Keratinocyte (primary cell): ENCODE measurements around the gene PARM1. TPM values are rescaled to one million over a fixed set of nuclear protein-coding genes. Genes with fewer than 3 reads are reported as not detected.

Source experiments
- DNase-seq: peaks from one replicate; pipeline ENCODE4 v3.0.0-alpha.2; 2011; ENCODE audit warnings: low read depth, missing footprints, low spot score
- FAIRE-seq: peaks from 2 replicates; lab custom pipeline; 2011; peaks lifted over from hg19 to GRCh38; lab: Jason Lieb, UNC
- H2AFZ ChIP-seq: 2 replicates; pipeline ENCODE4 v1.6.0; 2012; ENCODE audit warnings: low read length, control low read depth, inconsistent platforms; ENCODE audit not compliant: control insufficient read depth
- H3K27ac ChIP-seq: 2 replicates; pipeline ENCODE4 v1.5.1; 2011; ENCODE audit warnings: low read length; ENCODE audit not compliant: control insufficient read depth, insufficient read depth
- H3K27me3 ChIP-seq: 3 replicates; pipeline ENCODE4 v1.6.0; 2011; ENCODE audit warnings: low read length; ENCODE audit not compliant: control insufficient read depth, insufficient read depth; ENCODE audit errors: extremely low read depth
- H3K36me3 ChIP-seq, 2 experiments: 2 replicates in 1 of 2; 3 replicates in 1 of 2; pipeline ENCODE4 v1.5.1; 2011; ENCODE audit warnings: low read length in 2 of 2, mild to moderate bottlenecking in 1 of 2; ENCODE audit not compliant: control insufficient read depth in 2 of 2, insufficient read depth in 2 of 2; ENCODE audit errors: extremely low read depth in 1 of 2
- H3K4me1 ChIP-seq: 3 replicates; pipeline ENCODE4 v1.5.1; 2011; ENCODE audit warnings: low read length; ENCODE audit not compliant: control insufficient read depth, insufficient read depth; ENCODE audit errors: extremely low read depth
- H3K4me2 ChIP-seq: 3 replicates; pipeline ENCODE4 v1.6.0; 2011; ENCODE audit warnings: low read depth, low read length; ENCODE audit not compliant: control insufficient read depth, insufficient read depth; ENCODE audit errors: extremely low read depth
- H3K4me3 ChIP-seq, 3 experiments: fragments of 200-600 bp in 1 of 3; sonication (generic) in 1 of 3; 2 replicates in 2 of 3; 3 replicates in 1 of 3; pipeline ENCODE4 v1.5.1; 2011 to 2016; ENCODE audit warnings: low read length in 3 of 3, mild to moderate bottlenecking in 3 of 3, control low read depth in 2 of 3, inconsistent platforms in 1 of 3, low read depth in 1 of 3, mixed read lengths in 1 of 3, mixed run types in 1 of 3, moderate library complexity in 1 of 3; ENCODE audit not compliant: control insufficient read depth in 2 of 3, insufficient read depth in 2 of 3; ENCODE audit errors: extremely low read depth in 1 of 3
- H3K79me2 ChIP-seq: 2 replicates; pipeline ENCODE4 v1.6.0; 2012; ENCODE audit warnings: low read length; ENCODE audit not compliant: control insufficient read depth, insufficient read depth
- H3K9ac ChIP-seq: 3 replicates; pipeline ENCODE4 v1.6.0; 2011; ENCODE audit warnings: low read length; ENCODE audit not compliant: control insufficient read depth, insufficient read depth; ENCODE audit errors: extremely low read depth
- H3K9me1 ChIP-seq: 3 replicates; pipeline ENCODE4 v1.6.0; 2011; ENCODE audit warnings: low read length; ENCODE audit not compliant: control insufficient read depth, insufficient read depth; ENCODE audit errors: extremely low read depth
- H3K9me3 ChIP-seq: 2 replicates; pipeline ENCODE4 v1.5.1; 2012; ENCODE audit warnings: low read depth, low read length; ENCODE audit not compliant: control insufficient read depth
- H4K20me1 ChIP-seq: 3 replicates; pipeline ENCODE4 v1.6.0; 2011; ENCODE audit warnings: low read length; ENCODE audit not compliant: control insufficient read depth, insufficient read depth; ENCODE audit errors: extremely low read depth
- EZH2 ChIP-seq: IDR thresholded peaks from one replicate; pipeline ENCODE4 v1.6.1; 2012; ENCODE audit warnings: inconsistent platforms, mild to moderate bottlenecking, low read length, moderate library complexity
- dilution Hi-C: fragments of 300-500 bp; cut with MboI; formaldehyde crosslinking; loops from one replicate; pipeline ENCODE4 v1.7.0; 2020; ENCODE audit warnings: low sequenced_read_pairs; ENCODE audit not compliant: extremely low pct_ligation_motif_present
- polyA minus RNA-seq, 3 experiments: library from RNA; depleted of rRNA, polyadenylated mRNA; stranded (reverse); fragments of >200 nt; gene quantifications; 1 replicate in 1 of 3; 2 replicates in 1 of 3; 3 replicates in 1 of 3; pipeline ENCODE4 v1.2.3, GENCODE V29; 2011
- polyA plus RNA-seq, 5 experiments: library from polyadenylated mRNA; depleted of rRNA in 3 of 5; stranded (reverse) in 3 of 5; stranded (forward) in 1 of 5; unstranded in 1 of 5; fragments of >200 nt; gene quantifications; 1 replicate in 1 of 5; 2 replicates in 3 of 5; 3 replicates in 1 of 5; pipeline versions ENCODE4 v1.2.1 to v1.2.3, GENCODE V29; 2011 to 2012; ENCODE audit warnings: missing spikeins in 2 of 5, low read depth in 1 of 5, low replicate concordance in 1 of 5
- TF ChIP-seq, protein P1 (sequence below), 3 experiments: IDR thresholded peaks in 1 of 3; conservative IDR thresholded peaks in 1 of 3; optimal IDR thresholded peaks in 1 of 3; 2 replicates in 2 of 3; 3 replicates in 1 of 3; pipeline versions ENCODE3 to v1.5.1; 2011; ENCODE audit warnings: low read length in 3 of 3, mild to moderate bottlenecking in 3 of 3, moderate library complexity in 2 of 3, control low read depth in 1 of 3, inconsistent platforms in 1 of 3; ENCODE audit not compliant: insufficient read depth in 2 of 3; ENCODE audit errors: extremely low read depth in 1 of 3

The PARM1 gene, protein sequence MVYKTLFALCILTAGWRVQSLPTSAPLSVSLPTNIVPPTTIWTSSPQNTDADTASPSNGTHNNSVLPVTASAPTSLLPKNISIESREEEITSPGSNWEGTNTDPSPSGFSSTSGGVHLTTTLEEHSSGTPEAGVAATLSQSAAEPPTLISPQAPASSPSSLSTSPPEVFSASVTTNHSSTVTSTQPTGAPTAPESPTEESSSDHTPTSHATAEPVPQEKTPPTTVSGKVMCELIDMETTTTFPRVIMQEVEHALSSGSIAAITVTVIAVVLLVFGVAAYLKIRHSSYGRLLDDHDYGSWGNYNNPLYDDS
- 0.02 to 0.08 TPM (median 0.05 TPM) in 3 replicates for polyA plus RNA-seq
- polyA plus RNA-seq (2011; ENCODE audit: low read depth), result 0.14 TPM
- 0.05 and 0.07 TPM in 2 replicates for polyA plus RNA-seq (2011; cell fraction: cytosol; rRNA removed)
- polyA plus RNA-seq (2011; cell fraction: nucleus; rRNA removed), result 0.19 and 0.24 TPM in 2 replicates
- polyA plus RNA-seq (2012; ENCODE audit: low replicate concordance), result 0.06 and 0.07 TPM in 2 replicates
- 0.10 to 0.20 TPM in 2 of 3 replicates, not detected in the other for polyA minus RNA-seq
- polyA minus RNA-seq (2011; cell fraction: cytosol; rRNA and poly(A)+ RNA removed), result not detected
- 0.11 and 0.16 TPM in 2 replicates for polyA minus RNA-seq (2011; cell fraction: nucleus; rRNA and poly(A)+ RNA removed)

DNA sequence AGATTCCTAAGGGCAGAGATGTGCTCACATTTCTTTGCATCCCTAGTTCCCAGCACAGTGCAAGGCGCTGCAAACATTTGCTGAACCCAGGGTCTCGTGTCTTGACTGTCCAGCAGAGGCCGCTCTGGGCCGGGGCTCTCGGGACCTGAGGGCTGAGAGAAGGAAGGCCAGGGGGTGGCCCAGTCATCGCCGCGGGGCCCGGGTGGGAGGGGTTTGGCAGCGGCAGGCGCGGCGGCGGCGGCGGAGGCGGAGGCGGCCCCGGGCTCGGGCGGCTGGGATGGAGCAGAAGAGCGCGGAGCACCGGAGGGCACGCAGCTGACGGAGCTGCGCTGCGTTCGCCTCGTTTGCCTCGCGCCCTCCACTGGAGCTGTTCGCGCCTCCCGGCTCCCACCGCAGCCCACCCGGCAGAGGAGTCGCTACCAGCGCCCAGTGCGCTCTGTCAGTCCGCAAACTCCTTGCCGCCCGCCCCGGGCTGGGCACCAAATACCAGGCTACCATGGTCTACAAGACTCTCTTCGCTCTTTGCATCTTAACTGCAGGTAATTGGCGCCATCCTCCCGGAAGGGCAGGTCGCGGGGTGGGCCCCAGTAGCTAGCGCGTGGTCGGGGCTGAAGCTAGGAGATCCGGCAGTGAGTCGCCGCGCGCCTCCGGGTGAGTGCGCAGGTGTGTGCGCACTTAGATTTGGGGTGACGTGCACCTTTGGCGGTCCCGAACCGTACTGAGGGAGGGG, at the start of gene PARM1:
Gene PARM1 (plus strand): TSS at position 285 of the 730 bp plus-strand sequence. CDS start 212 bp downstream, at position 497.
- no peak for TF ChIP-seq EZH2
- TF ChIP-seq, protein P1, sequence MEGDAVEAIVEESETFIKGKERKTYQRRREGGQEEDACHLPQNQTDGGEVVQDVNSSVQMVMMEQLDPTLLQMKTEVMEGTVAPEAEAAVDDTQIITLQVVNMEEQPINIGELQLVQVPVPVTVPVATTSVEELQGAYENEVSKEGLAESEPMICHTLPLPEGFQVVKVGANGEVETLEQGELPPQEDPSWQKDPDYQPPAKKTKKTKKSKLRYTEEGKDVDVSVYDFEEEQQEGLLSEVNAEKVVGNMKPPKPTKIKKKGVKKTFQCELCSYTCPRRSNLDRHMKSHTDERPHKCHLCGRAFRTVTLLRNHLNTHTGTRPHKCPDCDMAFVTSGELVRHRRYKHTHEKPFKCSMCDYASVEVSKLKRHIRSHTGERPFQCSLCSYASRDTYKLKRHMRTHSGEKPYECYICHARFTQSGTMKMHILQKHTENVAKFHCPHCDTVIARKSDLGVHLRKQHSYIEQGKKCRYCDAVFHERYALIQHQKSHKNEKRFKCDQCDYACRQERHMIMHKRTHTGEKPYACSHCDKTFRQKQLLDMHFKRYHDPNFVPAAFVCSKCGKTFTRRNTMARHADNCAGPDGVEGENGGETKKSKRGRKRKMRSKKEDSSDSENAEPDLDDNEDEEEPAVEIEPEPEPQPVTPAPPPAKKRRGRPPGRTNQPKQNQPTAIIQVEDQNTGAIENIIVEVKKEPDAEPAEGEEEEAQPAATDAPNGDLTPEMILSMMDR (optimal IDR thresholded peaks at IDR 0.05 in 1 of 3, IDR thresholded peaks at IDR 0.05 in 1 of 3, conservative IDR thresholded peaks at IDR 0.05 in 1 of 3; ENCODE audit: extremely low read depth in 1 of 3, insufficient read depth in 2 of 3, low read length in 3 of 3), result peak; percentile 52 to 75 (median 59)
- dilution Hi-C loops, result no loop called here
- peak within 1 kb of the TSS; percentile 88 for H3K4me2 ChIP-seq
- peak within 1 kb of the TSS; percentile 66 for H2AFZ ChIP-seq
- no peaks in the 10 kb centered on the region for H3K9me3 ChIP-seq
- peaks cover 16% of the 10 kb centered on the region for H3K4me1 ChIP-seq
- peak within 1 kb of the TSS; percentile 6 for H3K9ac ChIP-seq
- FAIRE-seq (no peak), DNase-seq (peak; percentile 4)
- H3K27ac ChIP-seq, result no peak within 1 kb of the TSS
- H3K27me3 ChIP-seq, result peaks cover 40% of the 10 kb centered on the region
- no peaks in the 10 kb centered on the region for H3K9me1 ChIP-seq
- no peaks in the 10 kb centered on the region for H3K79me2 ChIP-seq
- H3K4me3 ChIP-seq, result peak within 1 kb of the TSS; percentile 18 to 70 (median 55)
- no peaks in the 10 kb centered on the region for H4K20me1 ChIP-seq
- no peaks in the 10 kb centered on the region for H3K36me3 ChIP-seq

DNA sequence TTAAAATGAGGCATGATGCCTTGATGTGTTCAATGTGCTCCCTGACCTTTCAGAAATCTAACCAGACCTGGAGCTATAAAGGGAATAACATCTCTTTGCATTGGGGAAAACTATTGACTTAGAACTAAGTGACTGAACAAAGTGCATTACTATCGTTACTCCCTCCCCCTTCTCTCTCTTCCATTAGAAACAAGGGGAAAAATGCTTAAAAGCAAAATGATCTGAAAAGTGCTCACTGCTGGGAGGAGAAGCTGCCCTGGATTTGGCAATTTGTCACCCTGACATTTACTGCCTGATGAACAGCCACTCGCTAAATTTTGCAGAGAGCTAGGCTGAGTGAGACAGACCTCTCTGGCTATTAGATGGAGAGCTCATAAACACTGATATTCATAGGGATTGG, 48.6 kb upstream of the PARM1 start:
- Histone ChIP-seq H2AFZ (no peak overlapping the region), H3K36me3 (no peaks in the 10 kb centered on the region), H3K9me3 (no peaks in the 10 kb centered on the region), H3K4me1 (peaks cover 5% of the 10 kb centered on the region), H3K4me3 (no peak overlapping the region), H4K20me1 (no peaks in the 10 kb centered on the region), H3K4me2 (no peak overlapping the region), H3K27me3 (no peaks in the 10 kb centered on the region), H3K79me2 (no peaks in the 10 kb centered on the region), H3K9me1 (no peaks in the 10 kb centered on the region), H3K9ac (no peak overlapping the region), H3K27ac (no peak overlapping the region)
- DNase-seq, result no peak
- FAIRE-seq, result no peak
- TF ChIP-seq, protein P1 (optimal IDR thresholded peaks at IDR 0.05 in 1 of 3, IDR thresholded peaks at IDR 0.05 in 1 of 3, conservative IDR thresholded peaks at IDR 0.05 in 1 of 3; ENCODE audit: extremely low read depth in 1 of 3, insufficient read depth in 2 of 3, low read length in 3 of 3), result no peak
- TF ChIP-seq EZH2, result no peak
- dilution Hi-C loops, result no loop called here
